Right ventricle myocardium inferior (tissue), 1 donor: ENCODE results near the gene PALLD. TPM values are rescaled to one million over a fixed set of nuclear protein-coding genes. Genes with fewer than 3 reads are reported as not detected.
A peak's percentile ranks its signal among the peaks of the same experiment; 100 is the strongest.
"Not testable (repeated sequence)": the region's sequence is repeated elsewhere in the genome, so short reads cannot be mapped to it uniquely, and the experiment has no call there.

Experiments used
- ATAC-seq: fragments of 200-7000 bp; cut with Tn5 transposase; one replicate; pipeline ENCODE4 v1.9.1; 2020; ENCODE audit warnings: mild to moderate bottlenecking, moderate library complexity
- DNase-seq: peaks from one replicate; pipeline ENCODE4 v3.0.0; 2021; ENCODE audit errors: missing footprints
- intact Hi-C: fragments of 100-400 bp; cut with DNase I; formaldehyde crosslinking; loops from one replicate; pipeline ENCODE4 v1.11.0; 2022
- long read RNA-seq: library from polyadenylated mRNA; unstranded; transcript quantifications from one replicate; pipeline ENCODE4 v2.0.0, GENCODE V29; 2021
- total RNA-seq: library from RNA; stranded (reverse); fragmentation: NEBNext Ultra II Directional; extraction: Animal tissue kit (Norgen Biotek cat#: 25700); gene quantifications from one replicate; pipeline ENCODE4 v1.2.1, GENCODE V29; 2021
- donor health status: DM: no; HTN: yes; CAD: no; lungs with severe emphysema.

Gene PALLD
- 977 TPM for total RNA-seq
- long read RNA-seq, full-length matches to known transcripts, result 5 of 446 reads
- long read RNA-seq, partial matches to known transcripts, result 160 of 446 reads
- long read RNA-seq, other reads (novel, unspliced or antisense), result 281 of 446 reads

GRCh38 chr4:168496834-168497233 lies at the start of gene PALLD:
Gene PALLD, plus strand, starts transcription at chr4:168497052.
- ATAC-seq, result peak; percentile 94
- no peak for DNase-seq
- intact Hi-C loops, result loop anchor here (1.0 to 5.0 kb wide), 3 partner anchors 17 to 240 kb away; partner anchors contain the start of gene DDX60L

GRCh38 chr4:168449063-168449462 lies 47.8 kb upstream of the PALLD start:
- ATAC-seq, intact Hi-C loops, DNase-seq: not testable (repeated sequence)

- no peak for DNase-seq
- ATAC-seq, result no peak
- intact Hi-C loops, result no loop called here
These were observed 47.0 kb upstream of the PALLD start for GRCh38 chr4:168449719-168450452.

- no peak for DNase-seq
- ATAC-seq, result no peak
- intact Hi-C loops, result no loop called here
These were observed 45.5 kb upstream of the PALLD start for GRCh38 chr4:168451331-168451730.

- DNase-seq (no peak), ATAC-seq (no peak)
- intact Hi-C loops, result no loop called here
These were observed 45.0 kb upstream of the PALLD start for GRCh38 chr4:168451744-168452390.

- DNase-seq (no peak), ATAC-seq (no peak)
- intact Hi-C loops, result no loop called here
These were observed 43.7 kb upstream of the PALLD start for GRCh38 chr4:168453146-168453545.

GRCh38 chr4:168458256-168458655 lies 38.6 kb upstream of the PALLD start:
- DNase-seq, ATAC-seq, intact Hi-C loops: not testable (repeated sequence)

GRCh38 chr4:168461821-168462220 lies 35.0 kb upstream of the PALLD start:
- no peak for ATAC-seq
- no peak for DNase-seq
- intact Hi-C loops, result no loop called here

GRCh38 chr4:168472920-168473319 lies 23.9 kb upstream of the PALLD start:
- intact Hi-C loops, result no loop called here
- ATAC-seq (no peak), DNase-seq (no peak)

- ATAC-seq, result no peak
- intact Hi-C loops, result loop anchor here (5.0 kb wide), 1 partner anchor 62 kb away; no protein-coding TSS in a partner anchor
- no peak for DNase-seq
These were observed 22.1 kb upstream of the PALLD start for GRCh38 chr4:168474660-168475320.

- no peak for ATAC-seq
- intact Hi-C loops, result loop anchor here (5.0 kb wide), 1 partner anchor 63 kb away; no protein-coding TSS in a partner anchor
- DNase-seq, result no peak
These were observed 21.1 kb upstream of the PALLD start for GRCh38 chr4:168475745-168476144.

- intact Hi-C loops, result loop anchor here (5.0 kb wide), 1 partner anchor 67 kb away; no protein-coding TSS in a partner anchor
- DNase-seq (no peak), ATAC-seq (no peak)
These were observed 18.0 kb upstream of the PALLD start for GRCh38 chr4:168478868-168479267.

- peak; percentile 65 for ATAC-seq
- DNase-seq, result no peak
- intact Hi-C loops, result loop anchor here (1.0 to 10.0 kb wide), 4 partner anchors 16 to 296 kb away; partner anchors contain the start of genes DDX60 and PALLD
These were observed 15.8 kb upstream of the PALLD start for GRCh38 chr4:168480931-168481611.

- intact Hi-C loops, result loop anchor here (5.0 to 10.0 kb wide), 3 partner anchors 167 to 299 kb away; partner anchors contain the start of gene DDX60
- ATAC-seq (no peak), DNase-seq (no peak)
These were observed 13.0 kb upstream of the PALLD start for GRCh38 chr4:168483811-168484210.

- DNase-seq (no peak), ATAC-seq (no peak)
- intact Hi-C loops, result loop anchor here (5.0 to 10.0 kb wide), 3 partner anchors 167 to 300 kb away; partner anchors contain the start of gene DDX60
These were observed 12.2 kb upstream of the PALLD start for GRCh38 chr4:168484626-168485025.

- intact Hi-C loops, result loop anchor here (10.0 kb wide), 1 partner anchor 301 kb away; no protein-coding TSS in a partner anchor
- no peak for DNase-seq
- no peak for ATAC-seq
These were observed 11.5 kb upstream of the PALLD start for GRCh38 chr4:168485156-168485910.

GRCh38 chr4:168486912-168487281 lies 10.0 kb upstream of the PALLD start:
- ATAC-seq, result no peak
- DNase-seq, result no peak
- intact Hi-C loops, result loop anchor here (10.0 kb wide), 1 partner anchor 302 kb away; no protein-coding TSS in a partner anchor
